Lung (tissue), 12 donors: Measurements from ENCODE around the gene C3. TPM values are rescaled to one million over a fixed set of nuclear protein-coding genes. Genes with fewer than 3 reads are reported as not detected.

Source experiments
- ATAC-seq: fragments of 200-7000 bp; cut with Tn5 transposase; one replicate; pipeline ENCODE4 v1.9.1; 2020; ENCODE audit warnings: moderate number of reproducible peaks; ENCODE audit not compliant: insufficient read depth, low FRiP score
- DNase-seq, 3 donors: peaks; one replicate each; pipeline ENCODE4 v3.0.0-alpha.2; 2013 to 2017
- H3K27ac ChIP-seq, 2 donors: one replicate each; pipeline ENCODE4 v1.5.1; 2013; ENCODE audit warnings: mild to moderate bottlenecking in 2 of 2, moderate library complexity in 2 of 2, control low read depth in 1 of 2, inconsistent platforms in 1 of 2, low read depth in 1 of 2, low read length in 1 of 2
- H3K27me3 ChIP-seq, 3 donors: one replicate each; pipeline ENCODE4 v1.5.1; 2013; ENCODE audit warnings: low read length in 2 of 3; ENCODE audit not compliant: control insufficient read depth in 3 of 3, insufficient read depth in 3 of 3
- H3K36me3 ChIP-seq, 4 donors: one replicate each; pipeline ENCODE4 v1.5.1; 2013; ENCODE audit warnings: low read length in 4 of 4, mild to moderate bottlenecking in 1 of 4, moderate library complexity in 1 of 4; ENCODE audit not compliant: control insufficient read depth in 4 of 4, insufficient read depth in 4 of 4
- H3K4me1 ChIP-seq, 5 donors: one replicate each; pipeline ENCODE4 v1.5.1; 2013; ENCODE audit warnings: low read length in 5 of 5, mild to moderate bottlenecking in 2 of 5, moderate library complexity in 1 of 5; ENCODE audit not compliant: control insufficient read depth in 5 of 5, insufficient read depth in 5 of 5
- H3K4me3 ChIP-seq: one replicate; pipeline ENCODE4 v1.5.1; 2013; ENCODE audit warnings: mild to moderate bottlenecking, control low read depth, moderate library complexity
- H3K9ac ChIP-seq, 2 donors: one replicate each; pipeline ENCODE4 v1.5.1; 2013; ENCODE audit warnings: low read length in 2 of 2, control low read depth in 1 of 2; ENCODE audit not compliant: insufficient read depth in 1 of 2
- H3K9me3 ChIP-seq, 4 donors: one replicate each; pipeline ENCODE4 v1.5.1; 2013; ENCODE audit warnings: low read length in 3 of 4, mild to moderate bottlenecking in 1 of 4, moderate library complexity in 1 of 4; ENCODE audit not compliant: control insufficient read depth in 4 of 4, insufficient read depth in 3 of 4
- WGBS, 2 donors: extraction: QIAGEN DNeasy Blood & Tissue Kit; methylation state at CpG; one replicate each; pipeline ENCODE4 v1.1.7; 2013; 5-methylcytosine and 5-hydroxymethylcytosine counted together
- polyA plus RNA-seq, 2 donors: library from polyadenylated mRNA; stranded (reverse); fragments of 200-250 nt; gene quantifications; one replicate each; pipeline ENCODE4 v1.2.1, GENCODE V29; 2013
- total RNA-seq, 2 donors: library from RNA; depleted of rRNA in 1 of 2; stranded (reverse); fragments of >200 nt in 1 of 2; gene quantifications; one replicate each; pipeline ENCODE4 v1.2.1, GENCODE V29; 2014 to 2021
- TF ChIP-seq, protein P1 (sequence below): IDR thresholded peaks from 2 replicates; pipeline ENCODE4 v1.5.1; 2012; ENCODE audit warnings: mild to moderate bottlenecking; ENCODE audit errors: control extremely low read depth, extremely low read depth
- donor health status: control.
- donor health status: control.
- donor health status: Bipolar disorder and iron deficiency.
- donor health status: healthy.
- donor health status: DM: yes; HTN: yes; CAD: no.

C3 gene
- total and polyA plus RNA-seq, 4 donors, result 613 to 1,612 (median 1,252) TPM

DNA sequence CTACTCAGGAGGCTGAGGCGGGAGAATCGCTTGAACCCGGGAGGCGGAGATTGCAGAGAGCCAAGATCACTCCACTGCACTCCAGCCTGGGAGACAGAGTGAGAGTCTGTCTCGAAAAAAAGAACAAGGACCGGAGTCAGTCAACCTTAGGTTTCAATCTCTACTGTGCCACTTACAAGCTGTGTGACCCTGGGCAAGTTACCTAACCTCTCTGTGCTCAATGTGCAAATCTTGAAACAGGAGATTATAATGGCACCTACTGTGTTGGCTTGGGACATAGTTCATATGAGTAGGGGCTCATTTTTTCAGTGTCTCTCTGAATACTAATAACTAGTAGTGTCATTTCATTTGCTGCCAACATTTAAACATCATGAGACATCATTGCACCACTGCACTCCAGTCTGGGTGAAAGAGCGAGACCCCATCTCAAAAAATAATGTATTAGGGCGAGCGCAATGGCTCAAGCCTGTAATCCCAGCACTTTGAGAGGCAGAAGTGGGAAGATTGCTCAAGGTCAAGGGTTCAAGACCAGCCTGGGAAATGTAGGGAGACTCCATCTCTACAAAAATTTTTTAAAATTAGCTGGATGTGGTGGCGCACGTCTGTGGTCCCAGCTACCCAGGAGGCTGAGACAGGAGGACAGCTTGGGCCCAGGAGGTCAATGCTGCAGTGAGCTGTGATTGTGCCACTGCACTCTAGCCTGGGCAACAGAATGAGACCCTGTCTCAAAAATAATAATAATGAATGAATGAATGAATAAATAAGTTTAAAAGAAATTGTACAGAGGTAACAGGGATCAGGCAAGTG is 5.5 kb downstream of the C3 start:
- H3K27ac ChIP-seq, result no peak overlapping the region
- H3K4me3 ChIP-seq, result no peak overlapping the region
- H3K4me1 ChIP-seq, result peaks cover 0 to 6% (median 0%) of the 10 kb centered on the region in 5 donors
- H3K9me3 ChIP-seq, result peaks cover 0 to 2% (median 0%) of the 10 kb centered on the region in 4 donors
- ATAC-seq (no peak), DNase-seq (no peak)
- TF ChIP-seq, protein P1, sequence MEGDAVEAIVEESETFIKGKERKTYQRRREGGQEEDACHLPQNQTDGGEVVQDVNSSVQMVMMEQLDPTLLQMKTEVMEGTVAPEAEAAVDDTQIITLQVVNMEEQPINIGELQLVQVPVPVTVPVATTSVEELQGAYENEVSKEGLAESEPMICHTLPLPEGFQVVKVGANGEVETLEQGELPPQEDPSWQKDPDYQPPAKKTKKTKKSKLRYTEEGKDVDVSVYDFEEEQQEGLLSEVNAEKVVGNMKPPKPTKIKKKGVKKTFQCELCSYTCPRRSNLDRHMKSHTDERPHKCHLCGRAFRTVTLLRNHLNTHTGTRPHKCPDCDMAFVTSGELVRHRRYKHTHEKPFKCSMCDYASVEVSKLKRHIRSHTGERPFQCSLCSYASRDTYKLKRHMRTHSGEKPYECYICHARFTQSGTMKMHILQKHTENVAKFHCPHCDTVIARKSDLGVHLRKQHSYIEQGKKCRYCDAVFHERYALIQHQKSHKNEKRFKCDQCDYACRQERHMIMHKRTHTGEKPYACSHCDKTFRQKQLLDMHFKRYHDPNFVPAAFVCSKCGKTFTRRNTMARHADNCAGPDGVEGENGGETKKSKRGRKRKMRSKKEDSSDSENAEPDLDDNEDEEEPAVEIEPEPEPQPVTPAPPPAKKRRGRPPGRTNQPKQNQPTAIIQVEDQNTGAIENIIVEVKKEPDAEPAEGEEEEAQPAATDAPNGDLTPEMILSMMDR, result no peak
- 85 to 94% methylated on average over 11 of the region's 11 CpGs for WGBS, 2 donors
- peaks cover 0 to 6% (median 3%) of the 10 kb centered on the region in 4 donors for H3K36me3 ChIP-seq
- H3K9ac ChIP-seq, result no peak overlapping the region
- H3K27me3 ChIP-seq, result peaks cover 0 to 19% (median 12%) of the 10 kb centered on the region in 3 donors

DNA sequence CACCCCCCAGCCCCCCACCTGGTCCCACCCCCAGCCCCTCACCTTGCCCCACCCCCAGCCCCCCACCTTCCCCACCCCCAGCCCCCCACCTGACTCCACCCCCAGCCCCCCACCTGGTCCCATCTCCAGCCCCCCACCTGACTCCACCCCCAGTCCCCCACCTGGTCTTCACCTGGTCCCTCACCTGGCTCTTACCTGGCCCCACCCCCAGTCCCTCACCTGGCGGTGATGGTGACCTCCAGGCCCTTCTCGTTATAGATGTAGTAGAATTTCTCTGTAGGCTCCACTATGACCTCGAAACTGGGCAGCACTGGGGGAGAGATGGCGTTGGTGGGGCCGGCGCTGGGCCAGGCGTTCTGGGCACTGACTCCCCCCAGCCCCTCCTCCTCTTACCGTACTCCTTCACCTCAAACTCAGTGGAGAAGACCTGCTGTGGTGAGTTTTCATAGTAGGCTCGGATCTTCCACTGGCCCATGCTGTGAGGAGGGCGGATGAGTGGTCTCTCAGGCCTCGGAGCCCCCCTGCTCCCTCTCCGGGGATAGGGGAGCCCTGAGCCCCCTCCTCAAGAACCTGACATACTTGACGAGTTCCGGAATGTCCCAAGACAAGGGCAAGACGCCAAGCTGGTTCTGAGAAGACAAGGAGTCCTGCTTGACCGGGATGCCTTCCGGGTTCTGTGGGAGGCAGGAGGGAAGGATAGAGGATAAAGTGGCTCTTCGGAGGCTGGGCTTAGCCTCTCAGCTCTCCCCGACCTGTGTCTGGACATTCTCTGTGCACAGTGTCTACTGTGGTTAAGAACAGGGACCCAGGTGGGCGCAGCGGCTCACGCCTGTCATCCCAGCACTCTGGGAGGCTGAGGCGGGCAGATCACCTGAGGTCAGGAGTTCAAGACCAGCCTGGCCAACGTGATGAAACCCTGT is 6.4 kb downstream of the C3 start:
- DNase-seq (no peak), ATAC-seq (no peak)
- Histone ChIP-seq H3K36me3 (peaks cover 0 to 8% (median 3%) of the 10 kb centered on the region in 4 donors), H3K9me3 (peaks cover 0 to 2% (median 0%) of the 10 kb centered on the region in 4 donors), H3K9ac (no peak overlapping the region), H3K27me3 (peaks cover 0 to 26% (median 16%) of the 10 kb centered on the region in 3 donors), H3K4me3 (no peak overlapping the region), H3K27ac (no peak overlapping the region), H3K4me1 (peaks cover 0 to 2% (median 0%) of the 10 kb centered on the region in 5 donors)
- WGBS, 2 donors, result 61 to 77% methylated on average over 24 of the region's 24 CpGs
- TF ChIP-seq, protein P1, result no peak

DNA sequence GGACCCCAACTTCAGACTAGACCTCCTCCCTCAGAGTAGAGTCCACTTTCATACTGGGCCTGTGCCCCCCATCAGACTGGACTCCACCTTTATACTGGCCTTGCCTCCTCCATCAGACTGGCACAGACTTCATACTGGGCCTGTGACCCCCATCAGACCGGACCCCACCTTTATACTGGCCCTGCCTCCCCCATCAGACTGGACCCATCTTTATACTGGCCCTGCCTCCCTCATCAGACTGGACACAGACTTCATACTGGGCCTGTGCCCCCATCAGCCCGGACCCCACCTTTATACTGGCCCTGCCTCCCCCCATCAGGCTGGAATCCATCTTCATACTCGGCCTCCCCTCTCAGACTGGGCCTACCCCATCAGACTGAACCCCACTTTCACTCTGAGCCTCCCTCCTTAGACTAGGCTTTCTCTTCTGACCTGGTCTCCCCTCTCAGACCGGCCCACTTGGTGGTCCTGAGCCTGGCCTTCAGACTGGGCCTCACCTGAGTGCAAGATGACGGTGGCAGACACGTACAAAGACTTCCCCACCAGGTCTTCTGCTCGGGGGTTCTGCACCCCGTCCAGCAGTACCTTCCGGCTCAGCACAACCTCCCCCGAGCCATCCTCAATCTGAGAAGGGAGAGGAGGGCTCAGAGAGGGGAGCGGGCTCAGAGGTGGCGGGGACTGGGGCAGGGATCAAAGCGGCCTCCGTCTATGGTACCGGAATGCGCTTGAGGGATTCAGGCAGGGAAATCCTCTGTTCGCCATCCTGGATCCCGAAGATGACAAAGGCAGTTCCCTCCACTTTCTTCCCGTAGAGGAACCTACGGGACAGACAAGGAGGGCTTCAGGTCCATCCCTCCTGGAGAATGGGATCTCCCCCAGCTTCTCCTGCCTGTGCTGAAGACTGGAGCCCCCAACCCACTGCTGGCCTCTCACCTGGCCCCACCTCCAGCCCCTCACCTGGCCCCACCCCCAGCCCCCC is 7.5 kb downstream of the C3 start:
- peaks cover 0 to 2% (median 0%) of the 10 kb centered on the region in 4 donors for H3K9me3 ChIP-seq
- WGBS, 2 donors, result 91 to 93% methylated on average over 20 of the region's 20 CpGs
- no peak for ATAC-seq
- peaks cover 0 to 29% (median 16%) of the 10 kb centered on the region in 3 donors for H3K27me3 ChIP-seq
- H3K4me3 ChIP-seq, result no peak overlapping the region
- H3K27ac ChIP-seq, result no peak overlapping the region
- no peak for DNase-seq
- TF ChIP-seq, protein P1, result no peak
- H3K36me3 ChIP-seq, result peaks cover 0 to 8% (median 3%) of the 10 kb centered on the region in 4 donors
- H3K9ac ChIP-seq, result no peak overlapping the region
- H3K4me1 ChIP-seq, result peaks cover 0 to 2% (median 0%) of the 10 kb centered on the region in 5 donors
